CD4-positive, alpha-beta T cell treated with Interleukin-17A for 1 hour (primary cell): ENCODE measurements around the gene TADA2B.

Source experiments
- DNase-seq: peaks from one replicate; pipeline ENCODE4 v3.0.0-alpha.2; 2020

TADA2B gene

DNA sequence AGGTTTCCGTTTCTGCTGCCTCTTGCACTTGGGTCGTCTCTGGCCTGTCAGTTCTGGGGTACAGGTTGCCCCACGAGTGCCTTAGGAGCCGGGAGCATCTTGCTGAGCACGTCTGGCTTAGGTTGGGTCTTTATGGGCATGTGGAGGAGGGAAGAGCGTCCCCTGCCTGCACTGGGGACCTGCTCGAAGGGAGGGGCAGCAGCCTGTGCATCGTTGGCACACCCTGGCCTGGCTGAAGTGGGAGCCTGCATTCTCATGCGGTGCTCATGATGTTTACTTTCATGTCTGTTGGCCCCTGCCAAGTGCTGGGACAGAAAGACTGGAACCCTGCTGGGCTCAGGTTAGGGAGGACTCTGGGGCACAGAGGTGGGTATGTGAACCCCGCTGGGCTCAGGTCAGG is 23.8 kb upstream of the TADA2B start:
- no peak for DNase-seq

DNA sequence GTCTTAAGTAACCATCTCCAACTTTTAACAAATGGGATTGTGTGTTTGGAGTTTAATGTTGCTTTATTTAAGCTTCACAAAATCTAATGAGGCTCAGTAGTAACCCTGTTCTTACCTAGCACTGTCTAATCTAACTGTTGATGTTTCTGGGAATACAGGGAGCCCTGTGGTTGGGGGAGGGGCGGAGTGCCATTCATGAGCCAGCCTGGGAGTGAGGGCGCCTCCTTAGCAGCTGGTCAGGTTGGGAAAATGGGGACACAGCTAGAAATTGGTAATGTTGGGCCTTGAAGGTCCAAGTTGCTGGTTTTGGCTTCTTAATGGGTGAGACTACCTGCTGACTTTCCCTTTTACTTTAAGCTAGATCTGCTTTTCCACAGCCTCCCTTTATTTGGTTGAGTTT is 22.9 kb upstream of the TADA2B start:
- DNase-seq = no peak

DNA sequence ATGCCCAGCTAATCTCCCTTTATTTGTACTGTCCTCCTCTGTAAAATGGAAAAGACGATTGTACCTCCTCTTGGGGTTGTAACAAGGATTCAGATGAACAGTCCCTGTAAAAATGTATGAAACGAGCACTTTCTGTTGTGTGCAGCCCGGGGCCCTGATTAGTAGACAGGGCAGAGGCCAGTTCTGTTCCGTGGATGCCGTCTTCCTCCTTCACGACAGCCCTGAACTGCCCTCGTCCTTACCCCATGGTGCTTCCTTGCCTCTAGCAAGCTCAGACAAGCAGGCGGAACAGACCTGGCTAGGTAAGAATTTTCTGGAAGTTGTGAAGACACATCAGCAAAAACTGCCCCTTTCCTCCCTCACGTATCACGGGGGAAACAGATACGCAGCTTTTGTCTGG is 22.3 kb upstream of the TADA2B start:
- DNase-seq = no peak

DNA sequence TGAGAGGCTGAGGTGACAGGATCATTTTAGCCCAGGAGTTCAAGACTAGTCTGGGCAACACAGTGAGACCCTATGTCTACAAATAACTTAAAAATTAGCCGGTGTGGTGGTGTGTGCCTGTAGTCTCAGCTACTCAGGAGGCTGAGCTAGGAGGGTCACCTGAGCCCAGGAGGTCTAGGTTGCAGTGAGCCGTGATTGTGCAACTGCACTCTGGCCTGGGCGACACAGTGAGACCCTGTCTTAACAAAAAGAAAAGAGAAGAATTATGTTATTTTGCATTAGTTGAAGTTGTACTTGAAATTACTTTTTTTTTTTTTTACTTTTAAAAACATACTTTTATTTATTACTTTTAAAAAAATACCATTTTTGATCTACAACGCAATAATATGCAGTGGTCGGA is 21.8 kb upstream of the TADA2B start:
- DNase-seq = no peak

DNA sequence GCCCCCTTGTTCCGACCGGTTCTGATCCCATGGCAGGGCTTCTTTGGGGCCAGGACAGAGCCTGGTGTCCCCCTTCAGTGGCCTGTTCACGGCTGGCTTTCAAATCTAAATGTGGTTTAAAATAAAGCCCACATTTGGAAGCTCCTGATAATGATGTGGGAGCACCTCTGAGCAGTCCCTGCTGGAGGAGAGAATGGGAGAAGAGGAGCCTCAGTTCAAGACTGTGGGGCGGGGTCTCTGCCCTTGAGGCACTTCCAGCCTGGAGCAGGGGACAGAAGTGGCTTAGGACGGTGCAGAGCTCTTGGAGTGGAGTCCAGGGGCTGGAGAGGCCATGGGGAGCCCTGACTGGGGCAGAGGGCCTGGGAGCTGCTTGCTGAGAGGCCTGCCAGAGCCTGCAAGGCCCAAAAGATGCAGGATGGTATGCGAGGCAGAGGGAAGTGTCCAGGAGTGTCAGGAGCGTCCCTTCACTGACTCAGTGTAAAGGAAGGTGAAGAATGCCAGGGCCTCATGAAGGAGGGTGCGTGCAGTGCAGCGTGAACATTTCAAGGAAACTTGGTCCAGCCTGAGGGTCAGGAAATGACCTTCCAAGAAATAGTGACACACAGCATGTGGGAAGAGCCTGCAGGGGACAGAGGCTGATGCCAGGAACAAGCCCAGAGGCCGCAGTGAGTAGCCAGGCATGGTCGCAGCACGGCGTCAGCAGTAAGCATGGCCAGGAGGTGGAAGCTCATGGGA is 21.1 kb upstream of the TADA2B start:
- no peak for DNase-seq

GRCh38 chr4:7023486-7023885 is 19.7 kb upstream of the TADA2B start:
- DNase-seq = no peak

DNA sequence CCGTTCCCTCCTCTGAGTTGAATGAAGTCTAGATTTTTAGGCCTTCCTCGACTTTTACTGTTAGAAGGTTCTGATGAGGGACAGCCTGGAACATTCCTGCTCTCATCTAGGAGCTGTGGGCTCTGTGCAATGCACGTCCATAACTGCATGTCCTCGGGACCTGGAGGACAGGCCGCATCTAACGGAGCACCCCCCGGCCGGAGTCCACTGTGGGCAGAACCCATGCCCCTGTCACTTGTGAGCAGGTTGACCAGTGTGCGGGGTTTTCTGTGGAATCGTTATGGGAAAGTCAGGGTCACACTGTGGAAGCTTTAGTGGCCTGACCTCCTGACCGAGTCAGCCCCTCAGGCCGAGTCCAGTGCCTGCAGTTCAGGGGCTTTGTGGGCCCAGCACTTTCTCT is 19.3 kb upstream of the TADA2B start:
- DNase-seq = no peak

- DNase-seq = no peak
Observed at GRCh38 chr4:7024336-7024890, 18.8 kb upstream of the TADA2B start.

DNA sequence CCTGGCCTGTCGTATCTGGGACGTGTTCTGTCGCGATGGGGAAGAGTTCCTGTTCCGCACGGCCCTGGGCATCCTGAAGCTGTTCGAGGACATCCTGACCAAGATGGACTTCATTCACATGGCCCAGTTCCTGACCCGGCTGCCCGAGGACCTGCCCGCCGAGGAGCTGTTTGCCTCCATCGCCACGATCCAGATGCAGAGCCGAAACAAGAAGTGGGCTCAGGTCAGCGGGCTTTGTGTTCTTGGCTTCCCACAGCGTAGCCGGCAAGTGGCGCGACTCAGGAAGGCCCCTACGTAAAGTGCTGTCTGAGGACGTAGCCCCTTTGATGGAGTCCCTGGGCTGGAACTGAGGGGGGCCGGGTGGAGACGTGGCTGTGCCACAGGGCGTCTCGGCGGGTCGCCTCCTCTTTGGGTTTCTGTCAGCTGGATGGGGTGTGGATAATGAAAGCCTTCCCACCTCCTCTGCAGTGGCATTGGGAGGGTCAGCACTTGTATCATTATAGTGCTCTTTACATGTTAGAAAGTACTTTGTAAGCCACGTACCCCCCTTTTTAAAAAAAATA is 18.1 kb upstream of the TADA2B start:
- DNase-seq = no peak

- DNase-seq = no peak
Observed at GRCh38 chr4:7026107-7026506, 17.1 kb upstream of the TADA2B start.

GRCh38 chr4:7027284-7027683 is 15.9 kb upstream of the TADA2B start:
- DNase-seq = no peak

DNA sequence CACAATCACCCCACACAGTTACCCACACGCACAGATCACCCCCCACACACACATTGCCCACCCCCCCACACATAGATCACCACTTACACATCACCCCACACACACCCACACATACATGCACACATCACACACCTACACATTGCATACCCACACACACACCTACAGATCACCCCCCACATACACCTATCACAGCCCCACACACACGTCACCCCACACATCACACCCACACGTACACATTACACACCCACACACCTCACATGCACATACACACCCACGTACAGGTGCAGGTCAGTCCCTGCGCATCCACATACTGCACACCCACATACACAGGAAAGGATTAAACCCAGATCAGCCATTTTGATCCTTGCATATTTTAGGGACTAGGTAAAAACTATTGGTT is 15.3 kb upstream of the TADA2B start:
- no peak for DNase-seq

GRCh38 chr4:7029212-7029611 is 14.0 kb upstream of the TADA2B start:
- no peak for DNase-seq

GRCh38 chr4:7029921-7030320 is 13.3 kb upstream of the TADA2B start:
- no peak for DNase-seq

DNA sequence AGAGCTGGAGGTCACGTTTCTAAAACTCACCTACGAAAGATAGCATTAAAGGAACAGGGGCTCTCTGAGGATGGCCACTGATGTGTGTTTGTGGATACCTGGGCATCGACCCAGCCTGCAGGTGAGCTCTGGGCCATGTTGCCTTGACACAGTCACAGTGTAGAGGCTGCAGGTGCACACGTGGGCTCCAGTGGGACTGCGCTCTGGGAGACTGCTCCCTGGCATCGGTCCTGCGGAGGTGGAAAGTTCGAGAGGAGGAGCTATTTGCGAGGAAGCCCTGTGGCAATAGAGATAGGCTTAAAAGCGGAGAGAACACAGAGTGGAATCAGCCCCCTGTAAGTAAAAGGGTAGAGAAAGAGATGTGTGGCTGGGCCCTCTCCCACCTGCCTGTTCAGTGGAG is 12.3 kb upstream of the TADA2B start:
- DNase-seq = no peak

- no peak for DNase-seq
Observed at GRCh38 chr4:7031558-7032449, 11.4 kb upstream of the TADA2B start.

DNA sequence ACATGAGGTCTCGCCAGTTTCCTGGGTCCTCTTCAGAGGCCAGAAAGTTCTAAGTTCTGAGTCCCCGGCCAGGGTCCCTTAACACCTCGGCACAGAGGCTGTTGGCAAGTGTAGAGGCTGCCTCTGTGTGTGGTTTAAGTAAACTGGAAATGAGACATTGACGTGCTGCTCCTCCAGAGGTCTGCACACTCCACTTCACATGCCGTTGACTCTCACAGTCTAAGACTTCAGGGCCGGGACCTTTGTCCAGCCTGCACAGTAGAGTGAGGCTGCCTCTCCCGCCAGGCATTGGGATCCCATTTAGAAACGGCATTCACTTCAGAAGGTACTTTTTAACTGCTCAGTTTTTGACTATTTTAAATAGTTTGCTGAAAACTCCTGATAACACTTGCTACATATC is 10.6 kb upstream of the TADA2B start:
- no peak for DNase-seq

GRCh38 chr4:7034262-7035081 is 8.7 kb upstream of the TADA2B start:
- no peak for DNase-seq

GRCh38 chr4:7037425-7037824 is 5.7 kb upstream of the TADA2B start:
- peak; percentile 16 for DNase-seq

- DNase-seq = no peak
Observed at GRCh38 chr4:7040765-7041164, 2.4 kb upstream of the TADA2B start.

DNA sequence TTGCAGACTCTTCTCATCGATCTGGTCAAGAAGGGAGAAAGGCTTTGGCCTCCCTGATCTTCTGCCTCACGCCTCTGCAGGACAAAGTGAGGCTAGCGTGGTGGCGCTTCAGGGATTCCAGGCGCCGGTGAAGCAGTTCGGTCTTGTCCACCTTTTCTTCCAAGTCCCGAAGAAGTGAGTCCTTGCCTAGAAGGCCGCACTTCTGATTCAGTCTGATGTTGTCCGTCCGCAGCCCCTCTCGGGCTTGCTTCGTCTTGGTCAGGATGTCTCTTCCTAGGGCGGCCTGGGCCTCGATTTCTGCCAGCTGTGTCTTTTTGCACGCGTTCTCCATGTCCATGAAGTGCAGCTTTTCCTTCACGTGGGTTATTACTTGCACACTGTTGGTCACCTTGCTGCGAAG is 1.9 kb upstream of the TADA2B start:
- no peak for DNase-seq

- no peak for DNase-seq
Observed at GRCh38 chr4:7041801-7042502, 1.2 kb upstream of the TADA2B start.
